GM21381 (cell line): ENCODE data around the gene SLC35G4.
"Not testable (repeated sequence)": the region's sequence is repeated elsewhere in the genome, so short reads cannot be mapped to it uniquely, and the experiment has no call there.

ENCODE experiments used
- ATAC-seq: cut with Tn5 transposase; IDR thresholded peaks from one replicate; pipeline ENCODE4 v1.9.1; 2021; ENCODE audit warnings: mild to moderate bottlenecking, moderate library complexity; ENCODE audit not compliant: unreplicated experiment

The SLC35G4 gene

GRCh38 chr18:11613073-11613472 lies 3.7 kb downstream of the SLC35G4 start:
- not testable (repeated sequence) for ATAC-seq

GRCh38 chr18:11613611-11614010 lies 4.2 kb downstream of the SLC35G4 start:
- ATAC-seq, result not testable (repeated sequence)

GRCh38 chr18:11614042-11614441 lies 4.6 kb downstream of the SLC35G4 start:
- ATAC-seq, result not testable (repeated sequence)

- ATAC-seq, result not testable (repeated sequence)
Measured at GRCh38 chr18:11614981-11615380, 5.6 kb downstream of the SLC35G4 start.

- ATAC-seq, result not testable (repeated sequence)
Measured at GRCh38 chr18:11647310-11647709, 37.9 kb downstream of the SLC35G4 start.

- not testable (repeated sequence) for ATAC-seq
Measured at GRCh38 chr18:11647804-11648203, 38.4 kb downstream of the SLC35G4 start.

GRCh38 chr18:11649839-11650238 lies 40.4 kb downstream of the SLC35G4 start:
- no peak for ATAC-seq

GRCh38 chr18:11651899-11652298 lies 42.5 kb downstream of the SLC35G4 start:
- no peak for ATAC-seq

- ATAC-seq, result no peak
Measured at GRCh38 chr18:11653521-11653920, 44.1 kb downstream of the SLC35G4 start.

GRCh38 chr18:11654736-11655605 lies 45.6 kb downstream of the SLC35G4 start:
- no peak for ATAC-seq

GRCh38 chr18:11655606-11655932 lies 46.2 kb downstream of the SLC35G4 start:
- ATAC-seq, result no peak

GRCh38 chr18:11657152-11657551 lies 47.8 kb downstream of the SLC35G4 start:
- no peak for ATAC-seq

GRCh38 chr18:11657554-11657953 lies 48.2 kb downstream of the SLC35G4 start:
- no peak for ATAC-seq

- ATAC-seq, result no peak
Measured at GRCh38 chr18:11658019-11658418, 48.6 kb downstream of the SLC35G4 start.

- ATAC-seq, result no peak
Measured at GRCh38 chr18:11658989-11659388, 49.6 kb downstream of the SLC35G4 start.
